ENCODE results near the gene HSDL1. TPM values are rescaled to one million over a fixed set of nuclear protein-coding genes. Genes with fewer than 3 reads are reported as not detected.

Gene HSDL1
- total RNA-seq, 1 donor from 2014 or later, result 15.3 TPM

DNA sequence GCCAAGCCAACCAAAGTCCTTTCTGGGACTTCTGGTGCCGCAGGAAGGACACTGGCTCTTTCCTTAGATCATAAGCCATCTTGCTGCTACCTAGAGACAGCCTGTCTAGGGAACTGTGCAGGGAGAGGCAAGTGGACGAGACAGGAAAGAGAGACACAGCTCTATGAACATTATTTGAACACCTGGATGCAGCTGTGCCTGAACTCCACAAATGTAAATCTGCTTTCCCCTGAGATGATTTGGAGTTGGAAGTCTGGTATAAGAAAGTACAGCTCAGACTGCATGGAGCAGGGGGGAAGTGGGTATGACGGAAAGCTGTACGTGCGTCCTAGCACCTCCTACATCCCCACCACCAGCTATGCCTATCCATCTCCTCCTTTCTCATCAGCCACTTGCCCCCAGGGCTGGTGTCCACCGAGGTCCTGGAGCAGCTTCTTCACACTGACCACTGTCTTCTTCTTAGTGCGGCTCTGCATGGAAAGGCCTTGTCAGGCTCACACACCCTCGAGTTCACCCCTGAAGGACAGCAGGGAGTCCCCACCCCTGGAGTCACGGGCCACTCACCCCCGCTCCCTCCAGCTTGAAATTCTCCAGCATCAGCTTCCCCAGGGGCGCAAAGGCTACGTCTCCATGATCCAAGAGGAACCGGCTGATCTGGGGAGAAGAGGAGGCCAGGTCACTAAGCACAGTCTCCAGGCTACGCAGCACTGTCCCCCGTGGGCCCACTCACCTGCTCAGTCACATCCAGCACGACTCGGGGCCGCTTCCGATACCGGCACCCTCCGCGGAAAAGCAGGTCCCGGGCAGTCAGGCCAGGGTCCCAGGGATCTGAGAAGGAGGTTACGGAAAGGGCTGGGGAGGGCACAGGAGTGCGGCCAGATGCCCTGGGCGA is 37.9 kb upstream of the HSDL1 start:
- peaks cover 63% of the 10 kb centered on the region for H3K36me3 Mint-ChIP-seq (ENCODE audit: low read depth)
- peaks cover 18% of the 10 kb centered on the region for H3K4me1 Mint-ChIP-seq
- intact Hi-C loops (cut with micrococcal nuclease), result loop anchor here (10.0 kb wide), 1 partner anchor 288 kb away; the partner anchor contains the start of gene MLYCD
- no peaks in the 10 kb centered on the region for H3K27me3 Mint-ChIP-seq
- no peak overlapping the region for H3K4me3 Mint-ChIP-seq
- ChIA-PET CTCF (interaction anchor here (0.8 kb wide), 1 partner anchor 97 kb away, joined by 3 read pairs; no protein-coding TSS in a partner anchor), POLR2A (no interaction called here)
- DNase-seq (no peak), ATAC-seq (ENCODE audit: low read depth) (no peak)
- no peaks in the 10 kb centered on the region for H3K9me3 Mint-ChIP-seq
- no peak overlapping the region for H3K27ac Mint-ChIP-seq
- TF ChIP-seq, protein P1, sequence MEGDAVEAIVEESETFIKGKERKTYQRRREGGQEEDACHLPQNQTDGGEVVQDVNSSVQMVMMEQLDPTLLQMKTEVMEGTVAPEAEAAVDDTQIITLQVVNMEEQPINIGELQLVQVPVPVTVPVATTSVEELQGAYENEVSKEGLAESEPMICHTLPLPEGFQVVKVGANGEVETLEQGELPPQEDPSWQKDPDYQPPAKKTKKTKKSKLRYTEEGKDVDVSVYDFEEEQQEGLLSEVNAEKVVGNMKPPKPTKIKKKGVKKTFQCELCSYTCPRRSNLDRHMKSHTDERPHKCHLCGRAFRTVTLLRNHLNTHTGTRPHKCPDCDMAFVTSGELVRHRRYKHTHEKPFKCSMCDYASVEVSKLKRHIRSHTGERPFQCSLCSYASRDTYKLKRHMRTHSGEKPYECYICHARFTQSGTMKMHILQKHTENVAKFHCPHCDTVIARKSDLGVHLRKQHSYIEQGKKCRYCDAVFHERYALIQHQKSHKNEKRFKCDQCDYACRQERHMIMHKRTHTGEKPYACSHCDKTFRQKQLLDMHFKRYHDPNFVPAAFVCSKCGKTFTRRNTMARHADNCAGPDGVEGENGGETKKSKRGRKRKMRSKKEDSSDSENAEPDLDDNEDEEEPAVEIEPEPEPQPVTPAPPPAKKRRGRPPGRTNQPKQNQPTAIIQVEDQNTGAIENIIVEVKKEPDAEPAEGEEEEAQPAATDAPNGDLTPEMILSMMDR (IDR thresholded peaks at IDR 0.05), result no peak

DNA sequence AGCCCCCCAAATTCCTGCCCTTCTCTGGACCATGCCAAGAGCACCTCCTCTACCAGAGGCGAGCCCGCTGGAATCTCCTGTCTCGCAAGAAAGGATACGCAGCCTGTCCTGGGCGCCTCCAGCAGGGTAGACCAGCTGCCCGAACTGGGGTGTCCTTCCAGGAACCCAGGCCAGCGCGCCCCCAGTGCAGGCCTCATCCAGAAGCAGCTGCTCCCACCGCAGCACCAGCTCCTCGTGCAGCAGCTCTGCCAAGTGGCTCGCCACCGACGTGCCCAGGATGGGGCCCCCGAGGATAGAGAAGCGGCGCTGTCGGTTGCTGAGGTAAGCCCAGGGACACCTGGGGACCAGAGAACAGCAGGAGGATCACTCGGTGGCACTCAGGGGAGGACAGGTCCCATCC is 37.1 kb upstream of the HSDL1 start:
- no peak overlapping the region for H3K27ac Mint-ChIP-seq
- H3K27me3 Mint-ChIP-seq, result no peaks in the 10 kb centered on the region
- TF ChIP-seq, protein P1 (IDR thresholded peaks at IDR 0.05), result no peak
- POLR2A ChIA-PET, result no interaction called here
- H3K4me1 Mint-ChIP-seq, result peaks cover 18% of the 10 kb centered on the region
- ATAC-seq (ENCODE audit: low read depth), result no peak
- intact Hi-C loops (cut with micrococcal nuclease), result loop anchor here (10.0 kb wide), 1 partner anchor 287 kb away; the partner anchor contains the start of gene MLYCD
- CTCF ChIA-PET, result no interaction called here
- H3K9me3 Mint-ChIP-seq, result no peaks in the 10 kb centered on the region
- H3K36me3 Mint-ChIP-seq (ENCODE audit: low read depth), result peaks cover 66% of the 10 kb centered on the region
- no peak for DNase-seq
- no peak overlapping the region for H3K4me3 Mint-ChIP-seq

DNA sequence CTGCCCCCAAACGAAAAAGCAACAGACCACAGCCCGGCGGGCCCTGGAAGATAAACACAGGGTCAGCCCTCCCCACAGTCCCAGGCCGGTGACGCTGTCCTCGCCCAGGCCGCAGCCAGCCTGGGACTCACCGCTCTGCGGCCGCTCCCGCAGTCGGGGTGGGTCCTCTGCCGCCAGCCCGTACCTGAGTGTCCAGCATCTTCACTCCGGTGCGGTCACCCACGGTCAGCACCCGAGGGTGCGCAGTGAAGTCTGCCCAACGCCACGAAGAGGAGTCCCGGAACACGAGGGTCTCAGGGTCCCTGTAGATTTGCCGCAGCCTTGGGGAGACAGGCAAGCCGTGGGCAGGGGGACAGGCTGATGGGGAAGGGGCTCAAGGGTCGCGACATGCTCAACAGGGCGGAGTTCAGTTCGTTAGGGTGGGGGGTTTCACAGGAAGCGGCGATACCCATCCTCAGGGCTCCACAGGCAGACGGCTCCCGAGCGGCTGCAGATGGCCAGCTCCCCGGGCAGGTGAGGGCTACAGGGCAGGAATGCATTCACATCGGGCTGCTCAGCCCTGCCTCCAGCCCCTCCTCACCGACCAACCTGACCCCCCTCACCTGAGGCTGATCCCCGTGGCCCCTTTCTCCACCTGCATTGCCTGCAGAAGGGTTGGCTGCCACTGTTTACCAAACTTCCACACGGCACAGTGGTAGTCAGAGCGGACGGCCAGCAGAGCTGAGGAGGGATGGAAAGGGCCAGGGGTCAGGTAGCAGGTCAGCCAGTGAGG is 36.4 kb upstream of the HSDL1 start:
- CTCF ChIA-PET, result no interaction called here
- POLR2A ChIA-PET, result interaction anchor here (0.6 kb wide), 1 partner anchor 931 kb away, joined by 5 read pairs; the partner anchor contains the start of gene CIBAR2
- H3K36me3 Mint-ChIP-seq (ENCODE audit: low read depth), result peaks cover 63% of the 10 kb centered on the region
- no peaks in the 10 kb centered on the region for H3K9me3 Mint-ChIP-seq
- no peaks in the 10 kb centered on the region for H3K27me3 Mint-ChIP-seq
- ATAC-seq (ENCODE audit: low read depth), result no peak
- TF ChIP-seq, protein P1 (IDR thresholded peaks at IDR 0.05), result no peak
- peaks cover 15% of the 10 kb centered on the region for H3K4me1 Mint-ChIP-seq
- no peak overlapping the region for H3K27ac Mint-ChIP-seq
- intact Hi-C loops (cut with micrococcal nuclease), result loop anchor here (10.0 kb wide), 1 partner anchor 287 kb away; the partner anchor contains the start of gene MLYCD
- no peak for DNase-seq
- no peak overlapping the region for H3K4me3 Mint-ChIP-seq

DNA sequence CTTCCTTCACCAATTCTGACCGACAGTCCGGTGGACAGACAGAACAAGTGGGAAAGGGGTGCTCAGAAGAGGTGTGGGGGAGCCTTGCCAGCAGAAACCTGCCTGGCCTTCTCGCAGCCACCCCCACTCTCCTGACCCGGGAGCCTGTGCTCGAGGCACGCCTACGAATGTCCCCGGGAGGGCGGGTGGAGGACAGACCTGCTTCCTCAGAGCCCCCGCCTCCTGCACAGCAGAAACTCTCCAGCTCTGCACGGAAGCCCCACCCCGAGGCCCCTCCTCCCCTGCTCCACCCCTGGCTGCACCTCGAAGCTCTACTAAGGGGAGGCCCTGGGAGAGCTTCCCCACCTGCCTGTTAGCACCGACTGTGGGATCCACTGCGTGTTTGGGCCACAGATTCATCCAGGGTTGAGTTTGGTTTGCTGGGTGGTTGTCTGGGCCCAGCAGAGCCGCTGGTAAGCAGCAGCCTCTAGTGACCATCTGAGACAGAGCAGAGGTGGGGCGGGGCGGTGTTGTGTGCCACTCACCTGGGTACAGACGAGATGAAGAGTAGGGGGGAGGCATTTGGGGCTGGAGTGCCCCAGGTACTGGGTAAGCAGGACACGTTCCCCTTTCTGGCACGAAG is 35.7 kb upstream of the HSDL1 start:
- H3K27ac Mint-ChIP-seq, result no peak overlapping the region
- intact Hi-C loops (cut with micrococcal nuclease), result loop anchor here (10.0 kb wide), 1 partner anchor 286 kb away; the partner anchor contains the start of gene MLYCD

More for the DNA sequence above, 35.7 kb upstream of the HSDL1 start:
- TF ChIP-seq, protein P1 (IDR thresholded peaks at IDR 0.05), result no peak
- no peak overlapping the region for H3K4me3 Mint-ChIP-seq
- CTCF ChIA-PET, result no interaction called here
- peaks cover 63% of the 10 kb centered on the region for H3K36me3 Mint-ChIP-seq (ENCODE audit: low read depth)
- ATAC-seq (ENCODE audit: low read depth) (no peak), DNase-seq (no peak)
- peaks cover 8% of the 10 kb centered on the region for H3K4me1 Mint-ChIP-seq
- no peaks in the 10 kb centered on the region for H3K9me3 Mint-ChIP-seq
- no peaks in the 10 kb centered on the region for H3K27me3 Mint-ChIP-seq
- POLR2A ChIA-PET, result interaction anchor here (0.6 kb wide), 1 partner anchor 932 kb away, joined by 5 read pairs; the partner anchor contains the start of gene CIBAR2

Measured in activated B cell treated with CpG ODN at 0.5 μM for 24 hours (primary cell).